ENCODE data around the gene GAL3ST2.

GAL3ST2 gene

GRCh38 chr2:241810307-241811200 is 33.9 kb downstream of the GAL3ST2 start:
- no peak overlapping the region for H3K4me3 ChIP-seq (ENCODE audit: low read length)
- no peak for TF ChIP-seq CTCF (IDR thresholded peaks at IDR 0.05; ENCODE audit: insufficient read depth, low read depth, low read length, missing control alignments)

GRCh38 chr2:241811201-241811951 is 34.8 kb downstream of the GAL3ST2 start:
- no peak for TF ChIP-seq CTCF (IDR thresholded peaks at IDR 0.05; ENCODE audit: insufficient read depth, low read depth, low read length, missing control alignments)
- no peak for DNase-seq (ENCODE audit: low read depth)

More at GRCh38 chr2:241810307-241811200, 33.9 kb downstream of the GAL3ST2 start:
- DNase-seq (ENCODE audit: low read depth): no peak

GRCh38 chr2:241811952-241812729 is 35.5 kb downstream of the GAL3ST2 start:
- no peak for TF ChIP-seq CTCF (IDR thresholded peaks at IDR 0.05; ENCODE audit: insufficient read depth, low read depth, low read length, missing control alignments)
- no peak overlapping the region for H3K4me3 ChIP-seq (ENCODE audit: low read length)
- DNase-seq (ENCODE audit: low read depth): no peak

More at GRCh38 chr2:241811201-241811951, 34.8 kb downstream of the GAL3ST2 start:
- H3K4me3 ChIP-seq (ENCODE audit: low read length): no peak overlapping the region

GRCh38 chr2:241812730-241813643 is 36.4 kb downstream of the GAL3ST2 start:
- no peak for TF ChIP-seq CTCF (IDR thresholded peaks at IDR 0.05; ENCODE audit: insufficient read depth, low read depth, low read length, missing control alignments)
- no peak overlapping the region for H3K4me3 ChIP-seq (ENCODE audit: low read length)
- no peak for DNase-seq (ENCODE audit: low read depth)

GRCh38 chr2:241813644-241814392 is 37.2 kb downstream of the GAL3ST2 start:
- H3K4me3 ChIP-seq (ENCODE audit: low read length): no peak overlapping the region
- no peak for DNase-seq (ENCODE audit: low read depth)
- no peak for TF ChIP-seq CTCF (IDR thresholded peaks at IDR 0.05; ENCODE audit: insufficient read depth, low read depth, low read length, missing control alignments)

Measured in epithelial cell of esophagus (primary cell).